WTC11 (cell line): ENCODE measurements around the gene SECISBP2. TPM values are rescaled to one million over a fixed set of nuclear protein-coding genes. Genes with fewer than 3 reads are reported as not detected.

Source experiments
- ATAC-seq: fragments of 200-7000 bp; cut with Tn5 transposase; 2 replicates; pipeline ENCODE4 v1.10.0; 2021; ENCODE audit warnings: mild to moderate bottlenecking, moderate library complexity
- CTCF ChIA-PET: fragments of 300-600 bp; sonication (Branson Sonifier 250); formaldehyde crosslinking; loops from one replicate; lab custom pipeline; 2021; ENCODE audit warnings: antibody characterized with exemption; lab: Charles Lee
- POLR2A ChIA-PET: fragments of 350-600 bp; sonication (Branson Sonifier 250); formaldehyde crosslinking; loops from one replicate; lab custom pipeline; 2021; ENCODE audit warnings: antibody characterized with exemption; lab: Charles Lee
- DNase-seq: peaks from one replicate; pipeline ENCODE4 v3.0.0; 2021; ENCODE audit warnings: low spot score
- H3K27ac Mint-ChIP-seq: 2 replicates; pipeline ENCODE4 v1.8.0; 2021; ENCODE audit warnings: mixed read lengths
- H3K27me3 Mint-ChIP-seq: 2 replicates; pipeline ENCODE4 v1.8.0; 2021; ENCODE audit warnings: low read depth, mild to moderate bottlenecking, moderate library complexity, mixed read lengths
- H3K36me3 Mint-ChIP-seq: 2 replicates; pipeline ENCODE4 v1.8.0; 2021; ENCODE audit warnings: mixed read lengths
- H3K4me1 Mint-ChIP-seq: 2 replicates; pipeline ENCODE4 v1.8.0; 2022; ENCODE audit warnings: mixed read lengths
- H3K4me3 Mint-ChIP-seq: 2 replicates; pipeline ENCODE4 v1.8.0; 2021; ENCODE audit warnings: mild to moderate bottlenecking, moderate library complexity, mixed read lengths
- H3K9me3 Mint-ChIP-seq: 2 replicates; pipeline ENCODE4 v1.8.0; 2021; ENCODE audit warnings: mixed read lengths
- CDX4 ChIP-seq: fragments of 250-450 bp; sonication (Bioruptor Pico); IDR thresholded peaks from 2 replicates; pipeline ENCODE4 v1.9.0; 2021; ENCODE audit warnings: moderate library complexity, mild to moderate bottlenecking, inconsistent platforms, borderline replicate concordance
- CREB1 ChIP-seq: sonication (generic); formaldehyde crosslinking; IDR thresholded peaks from 2 replicates; pipeline ENCODE4 v1.8.0; 2023; ENCODE audit warnings: mild to moderate bottlenecking, missing genetic modification reagents
- E2F5 ChIP-seq: sonication (generic); formaldehyde crosslinking; IDR thresholded peaks from 2 replicates; pipeline ENCODE4 v1.8.1; 2022; ENCODE audit warnings: mild to moderate bottlenecking, moderate library complexity, missing genetic modification reagents
- JAZF1 ChIP-seq: fragments of 250-450 bp; sonication (Bioruptor Pico); IDR thresholded peaks from 2 replicates; pipeline ENCODE4 v1.9.0; 2021; ENCODE audit warnings: moderate library complexity, mild to moderate bottlenecking, inconsistent platforms
- KAT7 ChIP-seq: sonication (generic); formaldehyde crosslinking; IDR thresholded peaks from 2 replicates; pipeline ENCODE4 v1.8.1; 2023; ENCODE audit warnings: missing genetic modification reagents, mild to moderate bottlenecking, borderline replicate concordance
- OVOL2 ChIP-seq: fragments of 250-450 bp; sonication (Bioruptor Pico); IDR thresholded peaks from 2 replicates; pipeline ENCODE4 v1.9.0; 2021; ENCODE audit warnings: mild to moderate bottlenecking, borderline replicate concordance
- PRRX2 ChIP-seq: fragments of 250-450 bp; sonication (Bioruptor Pico); IDR thresholded peaks from 2 replicates; pipeline ENCODE4 v1.8.0; 2021; ENCODE audit warnings: mild to moderate bottlenecking
- TCF7 ChIP-seq: sonication (generic); formaldehyde crosslinking; IDR thresholded peaks from 2 replicates; pipeline ENCODE4 v1.8.0; 2022; ENCODE audit warnings: mild to moderate bottlenecking, low read depth, missing genetic modification reagents, moderate library complexity
- TP53 ChIP-seq: sonication (generic); formaldehyde crosslinking; IDR thresholded peaks from 2 replicates; pipeline ENCODE4 v1.8.1; 2023; ENCODE audit warnings: mild to moderate bottlenecking, missing genetic modification reagents
- USF1 ChIP-seq: sonication (generic); formaldehyde crosslinking; IDR thresholded peaks from 2 replicates; pipeline ENCODE4 v1.8.0; 2022; ENCODE audit warnings: mild to moderate bottlenecking, missing genetic modification reagents
- ZBTB21 ChIP-seq: sonication (generic); formaldehyde crosslinking; IDR thresholded peaks from 2 replicates; pipeline ENCODE4 v1.8.1; 2023; ENCODE audit warnings: mild to moderate bottlenecking, missing genetic modification reagents, borderline replicate concordance
- ZNF263 ChIP-seq: sonication (generic); formaldehyde crosslinking; IDR thresholded peaks from 2 replicates; pipeline ENCODE4 v1.8.1; 2022; ENCODE audit warnings: low read depth, mild to moderate bottlenecking, moderate library complexity, missing genetic modification reagents
- ZNF281 ChIP-seq: sonication (generic); formaldehyde crosslinking; IDR thresholded peaks from 2 replicates; pipeline ENCODE4 v1.8.0; 2023; ENCODE audit warnings: mild to moderate bottlenecking, missing genetic modification reagents
- ZNF317 ChIP-seq: sonication (generic); formaldehyde crosslinking; IDR thresholded peaks from 2 replicates; pipeline ENCODE4 v1.8.1; 2023; ENCODE audit warnings: low read depth, mild to moderate bottlenecking, moderate library complexity, missing genetic modification reagents, borderline replicate concordance
- ZNF396 ChIP-seq: fragments of 250-450 bp; sonication (Bioruptor Pico); IDR thresholded peaks from 2 replicates; pipeline ENCODE4 v1.8.0; 2021; ENCODE audit warnings: mild to moderate bottlenecking, moderate library complexity, borderline replicate concordance
- ZNF532 ChIP-seq: fragments of 250-450 bp; sonication (Bioruptor Pico); IDR thresholded peaks from 2 replicates; pipeline ENCODE4 v1.9.0; 2021; ENCODE audit warnings: mild to moderate bottlenecking, borderline replicate concordance
- total RNA-seq: library from RNA; stranded (reverse); gene quantifications from 3 replicates; pipeline ENCODE4 v1.2.3, GENCODE V29; 2021
- TF ChIP-seq, protein P1 (sequence below): sonication (generic); formaldehyde crosslinking; conservative IDR thresholded peaks from 2 replicates; pipeline ENCODE4 v1.8.1; 2022; ENCODE audit warnings: mild to moderate bottlenecking, missing genetic modification reagents
- TF ChIP-seq, protein P2 (sequence below): sonication (generic); formaldehyde crosslinking; IDR thresholded peaks from 2 replicates; pipeline ENCODE4 v1.8.0; 2022; ENCODE audit warnings: mild to moderate bottlenecking, missing genetic modification reagents

SECISBP2 gene
- total RNA-seq, 1 experiment from 2014 or later = 66.2 TPM

- DNase-seq = no peak
- no peak for ATAC-seq
- no peaks in the 10 kb centered on the region for H3K27me3 Mint-ChIP-seq
- H3K36me3 Mint-ChIP-seq = peaks cover 73% of the 10 kb centered on the region
- ChIA-PET POLR2A (no interaction called here), CTCF (no interaction called here)
- no peaks in the 10 kb centered on the region for H3K4me1 Mint-ChIP-seq
- H3K27ac Mint-ChIP-seq = no peak overlapping the region
- H3K9me3 Mint-ChIP-seq = peaks cover 4% of the 10 kb centered on the region; the same call in 1 of the 2 replicates
- no peak overlapping the region for H3K4me3 Mint-ChIP-seq
- no peak for TF ChIP-seq KAT7 (CRISPR knock-in tag)
- TF ChIP-seq, protein P1, sequence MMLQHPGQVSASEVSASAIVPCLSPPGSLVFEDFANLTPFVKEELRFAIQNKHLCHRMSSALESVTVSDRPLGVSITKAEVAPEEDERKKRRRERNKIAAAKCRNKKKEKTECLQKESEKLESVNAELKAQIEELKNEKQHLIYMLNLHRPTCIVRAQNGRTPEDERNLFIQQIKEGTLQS = no peak
- no peak for TF ChIP-seq ZNF396 (CRISPR knock-in tag)
- TF ChIP-seq TCF7 (CRISPR knock-in tag) = no peak
- TF ChIP-seq CREB1 (CRISPR knock-in tag) = no peak
- TF ChIP-seq ZBTB21 = no peak
- TF ChIP-seq JAZF1 (CRISPR knock-in tag) = no peak
- TF ChIP-seq, protein P2, sequence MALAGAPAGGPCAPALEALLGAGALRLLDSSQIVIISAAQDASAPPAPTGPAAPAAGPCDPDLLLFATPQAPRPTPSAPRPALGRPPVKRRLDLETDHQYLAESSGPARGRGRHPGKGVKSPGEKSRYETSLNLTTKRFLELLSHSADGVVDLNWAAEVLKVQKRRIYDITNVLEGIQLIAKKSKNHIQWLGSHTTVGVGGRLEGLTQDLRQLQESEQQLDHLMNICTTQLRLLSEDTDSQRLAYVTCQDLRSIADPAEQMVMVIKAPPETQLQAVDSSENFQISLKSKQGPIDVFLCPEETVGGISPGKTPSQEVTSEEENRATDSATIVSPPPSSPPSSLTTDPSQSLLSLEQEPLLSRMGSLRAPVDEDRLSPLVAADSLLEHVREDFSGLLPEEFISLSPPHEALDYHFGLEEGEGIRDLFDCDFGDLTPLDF = no peak
- no peak for TF ChIP-seq CDX4 (CRISPR knock-in tag)
- no peak for TF ChIP-seq ZNF317 (CRISPR knock-in tag)
- TF ChIP-seq OVOL2 = no peak
- no peak for TF ChIP-seq ZNF532 (CRISPR knock-in tag)
- TF ChIP-seq ZNF281 (CRISPR knock-in tag) = no peak
- no peak for TF ChIP-seq E2F5 (CRISPR knock-in tag)
- TF ChIP-seq TP53 (CRISPR knock-in tag) = no peak
Measured at GRCh38 chr9:89329917-89330316, 11.6 kb downstream of the SECISBP2 start.

- CTCF ChIA-PET = no interaction called here
- DNase-seq (no peak), ATAC-seq (no peak)
- POLR2A ChIA-PET = no interaction called here
- Mint-ChIP-seq H3K36me3 (peaks cover 75% of the 10 kb centered on the region), H3K4me1 (no peaks in the 10 kb centered on the region), H3K9me3 (peaks cover 4% of the 10 kb centered on the region; the same call in 1 of the 2 replicates), H3K27me3 (no peaks in the 10 kb centered on the region), H3K27ac (no peak overlapping the region), H3K4me3 (no peak overlapping the region)
- TF ChIP-seq PRRX2 (CRISPR knock-in tag) (no peak), CREB1 (CRISPR knock-in tag) (no peak), USF1 (no peak), ZNF263 (CRISPR knock-in tag) (no peak)
Measured at GRCh38 chr9:89330513-89330912, 12.2 kb downstream of the SECISBP2 start.
